HepG2 (cell line): ENCODE data around the gene CPS1. TPM values are rescaled to one million over a fixed set of nuclear protein-coding genes. Genes with fewer than 3 reads are reported as not detected.

Experiments used
- BCL6 ChIP-seq: IDR thresholded peaks from 2 replicates; pipeline ENCODE4 v1.6.1; 2016; ENCODE audit warnings: missing genetic modification reagents, missing compliant biosample characterization
- BRCA1 ChIP-seq: sonication (generic); formaldehyde crosslinking; IDR thresholded peaks from 2 replicates; pipeline ENCODE4 v1.4.0; 2020; ENCODE audit warnings: missing genetic modification reagents
- HDAC6 ChIP-seq: fragments of 200-600 bp; sonication (generic); IDR thresholded peaks from 2 replicates; pipeline ENCODE4 v1.7.0; 2017; ENCODE audit warnings: mild to moderate bottlenecking, antibody characterized with exemption, low read length, low read depth
- KLF9 ChIP-seq: IDR thresholded peaks from 2 replicates; pipeline ENCODE4 v1.6.1; 2016; ENCODE audit warnings: low read depth
- NR3C1 ChIP-seq: sonication (generic); formaldehyde crosslinking; IDR thresholded peaks from 2 replicates; pipeline ENCODE4 v1.4.0; 2020; ENCODE audit warnings: missing genetic modification reagents
- XRCC5 ChIP-seq: fragments of 200-400 bp; formaldehyde crosslinking; optimal IDR thresholded peaks from 2 replicates; pipeline ENCODE3; 2017; ENCODE audit warnings: mild to moderate bottlenecking, low read length
- YEATS4 ChIP-seq: sonication (generic); formaldehyde crosslinking; IDR thresholded peaks from 2 replicates; pipeline ENCODE4 v1.4.0; 2020; ENCODE audit warnings: missing genetic modification reagents, borderline replicate concordance
- ZNF563 ChIP-seq: sonication (generic); formaldehyde crosslinking; IDR thresholded peaks from 2 replicates; pipeline ENCODE4 v1.8.0; 2022; ENCODE audit warnings: mild to moderate bottlenecking, moderate library complexity, missing genetic modification reagents
- ZNF878 ChIP-seq: sonication (generic); formaldehyde crosslinking; IDR thresholded peaks from 2 replicates; pipeline ENCODE4 v1.8.1; 2023; ENCODE audit warnings: mild to moderate bottlenecking, missing genetic modification reagents, moderate library complexity
- ZSCAN22 ChIP-seq: sonication (generic); formaldehyde crosslinking; IDR thresholded peaks from 2 replicates; pipeline ENCODE4 v1.4.0; 2020; ENCODE audit warnings: mild to moderate bottlenecking, missing genetic modification reagents
- polyA plus RNA-seq, 8 experiments: library from polyadenylated mRNA; depleted of rRNA in 3 of 8; stranded (reverse) in 7 of 8; unstranded in 1 of 8; fragments of >200 nt; fragmentation: Illumina TruSeq in 4 of 8; extraction: Trizol in 4 of 8; gene quantifications; 2 replicates each; pipeline versions ENCODE4 v1.2.1 to v1.2.3, GENCODE V29; 2011 to 2016; ENCODE audit warnings: low read depth in 4 of 8, missing spikeins in 1 of 8, mixed read lengths in 1 of 8; ENCODE audit not compliant: insufficient read depth in 1 of 8
- total RNA-seq, 5 experiments: library from RNA; depleted of rRNA; stranded (reverse); fragments of >200 nt; fragmentation: Illumina TruSeq; extraction: Trizol; gene quantifications; 2 replicates each; pipeline ENCODE4 v1.2.3, GENCODE V29; 2016; ENCODE audit warnings: low read depth in 1 of 5
- TF ChIP-seq, protein P1 (sequence below): sonication (generic); formaldehyde crosslinking; IDR thresholded peaks from 2 replicates; pipeline ENCODE4 v1.4.0; 2020; ENCODE audit warnings: mild to moderate bottlenecking, missing genetic modification reagents
- TF ChIP-seq, protein P2 (sequence below): sonication (generic); formaldehyde crosslinking; IDR thresholded peaks from 2 replicates; pipeline ENCODE4 v1.8.0; 2022; ENCODE audit warnings: low read depth, missing genetic modification reagents
- TF ChIP-seq, protein P3 (sequence below): sonication (generic); formaldehyde crosslinking; IDR thresholded peaks from 2 replicates; pipeline ENCODE4 v1.4.0; 2020; ENCODE audit warnings: low read depth, missing genetic modification reagents
- TF ChIP-seq, protein P4 (sequence below): sonication (generic); formaldehyde crosslinking; IDR thresholded peaks from 2 replicates; pipeline ENCODE4 v1.5.0; 2020; ENCODE audit warnings: missing genetic modification reagents
- TF ChIP-seq, protein P5 (sequence below): sonication (generic); formaldehyde crosslinking; IDR thresholded peaks from 2 replicates; pipeline ENCODE4 v1.4.0; 2020; ENCODE audit warnings: missing genetic modification reagents

Gene CPS1
- total and polyA plus RNA-seq, 2 of the 13 experiments (the other 11 are each of a cell fraction or from before 2014, with no cell fraction given): 24.4 to 51.7 TPM

DNA sequence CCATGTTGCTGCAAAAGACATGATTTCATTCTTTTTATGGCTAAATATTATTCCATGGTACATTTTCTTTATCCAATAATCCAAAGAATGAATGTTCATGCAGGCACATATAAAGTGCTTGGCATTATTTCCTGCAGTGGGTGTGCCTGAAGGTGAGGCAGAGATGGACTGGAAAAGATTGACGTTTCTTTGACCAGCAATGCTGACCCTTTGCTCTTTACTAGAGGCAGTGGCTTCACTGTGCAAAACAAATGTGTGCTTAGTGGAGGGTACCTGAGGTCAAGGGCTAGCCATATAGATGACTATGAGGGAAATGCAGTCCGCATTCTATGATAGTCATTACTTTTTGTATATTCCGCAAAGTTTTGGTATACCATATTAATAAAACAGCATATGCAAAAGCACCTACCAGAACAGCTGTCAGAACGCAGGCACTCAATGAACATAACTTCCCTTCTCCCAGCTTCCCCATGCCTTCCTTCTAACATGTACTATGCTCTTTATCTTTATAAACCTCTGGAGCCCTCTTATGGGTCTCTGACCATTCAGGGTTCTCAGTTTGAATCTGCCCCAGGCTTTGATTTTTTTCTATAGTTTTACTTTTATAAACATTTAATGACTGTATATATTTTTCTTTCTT lies 32.6 kb upstream of the CPS1 start (continued):
- TF ChIP-seq NR3C1 (CRISPR knock-in tag): no peak
- no peak for TF ChIP-seq BRCA1 (CRISPR knock-in tag)
- TF ChIP-seq, protein P1, sequence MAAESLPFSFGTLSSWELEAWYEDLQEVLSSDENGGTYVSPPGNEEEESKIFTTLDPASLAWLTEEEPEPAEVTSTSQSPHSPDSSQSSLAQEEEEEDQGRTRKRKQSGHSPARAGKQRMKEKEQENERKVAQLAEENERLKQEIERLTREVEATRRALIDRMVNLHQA (CRISPR knock-in tag): no peak
- TF ChIP-seq, protein P2, sequence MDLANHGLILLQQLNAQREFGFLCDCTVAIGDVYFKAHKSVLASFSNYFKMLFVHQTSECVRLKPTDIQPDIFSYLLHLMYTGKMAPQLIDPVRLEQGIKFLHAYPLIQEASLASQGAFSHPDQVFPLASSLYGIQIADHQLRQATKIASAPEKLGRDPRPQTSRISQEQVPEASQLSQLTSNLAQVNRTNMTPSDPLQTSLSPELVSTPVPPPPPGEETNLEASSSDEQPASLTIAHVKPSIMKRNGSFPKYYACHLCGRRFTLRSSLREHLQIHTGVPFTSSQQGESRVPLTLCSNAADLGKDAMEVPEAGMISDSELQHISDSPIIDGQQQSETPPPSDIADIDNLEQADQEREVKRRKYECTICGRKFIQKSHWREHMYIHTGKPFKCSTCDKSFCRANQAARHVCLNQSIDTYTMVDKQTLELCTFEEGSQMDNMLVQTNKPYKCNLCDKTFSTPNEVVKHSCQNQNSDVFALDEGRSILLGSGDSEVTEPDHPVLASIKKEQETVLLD (CRISPR knock-in tag): no peak
- no peak for TF ChIP-seq ZNF563
- no peak for TF ChIP-seq HDAC6
- TF ChIP-seq ZNF878 (CRISPR knock-in tag): no peak
- TF ChIP-seq XRCC5: no peak
- TF ChIP-seq, protein P3, sequence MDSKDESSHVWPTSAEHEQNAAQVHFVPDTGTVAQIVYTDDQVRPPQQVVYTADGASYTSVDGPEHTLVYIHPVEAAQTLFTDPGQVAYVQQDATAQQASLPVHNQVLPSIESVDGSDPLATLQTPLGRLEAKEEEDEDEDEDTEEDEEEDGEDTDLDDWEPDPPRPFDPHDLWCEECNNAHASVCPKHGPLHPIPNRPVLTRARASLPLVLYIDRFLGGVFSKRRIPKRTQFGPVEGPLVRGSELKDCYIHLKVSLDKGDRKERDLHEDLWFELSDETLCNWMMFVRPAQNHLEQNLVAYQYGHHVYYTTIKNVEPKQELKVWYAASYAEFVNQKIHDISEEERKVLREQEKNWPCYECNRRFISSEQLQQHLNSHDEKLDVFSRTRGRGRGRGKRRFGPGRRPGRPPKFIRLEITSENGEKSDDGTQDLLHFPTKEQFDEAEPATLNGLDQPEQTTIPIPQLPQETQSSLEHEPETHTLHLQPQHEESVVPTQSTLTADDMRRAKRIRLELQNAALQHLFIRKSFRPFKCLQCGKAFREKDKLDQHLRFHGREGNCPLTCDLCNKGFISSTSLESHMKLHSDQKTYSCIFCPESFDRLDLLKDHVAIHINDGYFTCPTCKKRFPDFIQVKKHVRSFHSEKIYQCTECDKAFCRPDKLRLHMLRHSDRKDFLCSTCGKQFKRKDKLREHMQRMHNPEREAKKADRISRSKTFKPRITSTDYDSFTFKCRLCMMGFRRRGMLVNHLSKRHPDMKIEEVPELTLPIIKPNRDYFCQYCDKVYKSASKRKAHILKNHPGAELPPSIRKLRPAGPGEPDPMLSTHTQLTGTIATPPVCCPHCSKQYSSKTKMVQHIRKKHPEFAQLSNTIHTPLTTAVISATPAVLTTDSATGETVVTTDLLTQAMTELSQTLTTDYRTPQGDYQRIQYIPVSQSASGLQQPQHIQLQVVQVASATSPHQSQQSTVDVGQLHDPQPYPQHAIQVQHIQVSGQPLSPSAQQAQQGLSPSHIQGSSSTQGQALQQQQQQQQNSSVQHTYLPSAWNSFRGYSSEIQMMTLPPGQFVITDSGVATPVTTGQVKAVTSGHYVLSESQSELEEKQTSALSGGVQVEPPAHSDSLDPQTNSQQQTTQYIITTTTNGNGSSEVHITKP (CRISPR knock-in tag): no peak
- TF ChIP-seq, protein P4, sequence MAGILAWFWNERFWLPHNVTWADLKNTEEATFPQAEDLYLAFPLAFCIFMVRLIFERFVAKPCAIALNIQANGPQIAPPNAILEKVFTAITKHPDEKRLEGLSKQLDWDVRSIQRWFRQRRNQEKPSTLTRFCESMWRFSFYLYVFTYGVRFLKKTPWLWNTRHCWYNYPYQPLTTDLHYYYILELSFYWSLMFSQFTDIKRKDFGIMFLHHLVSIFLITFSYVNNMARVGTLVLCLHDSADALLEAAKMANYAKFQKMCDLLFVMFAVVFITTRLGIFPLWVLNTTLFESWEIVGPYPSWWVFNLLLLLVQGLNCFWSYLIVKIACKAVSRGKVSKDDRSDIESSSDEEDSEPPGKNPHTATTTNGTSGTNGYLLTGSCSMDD (CRISPR knock-in tag): no peak
- TF ChIP-seq YEATS4: no peak
- 0 out of 2 replicates have a peak, but pooled peaks have one; percentile 36 for TF ChIP-seq KLF9
- TF ChIP-seq BCL6 (CRISPR knock-in tag): peak; percentile 96
- TF ChIP-seq, protein P5, sequence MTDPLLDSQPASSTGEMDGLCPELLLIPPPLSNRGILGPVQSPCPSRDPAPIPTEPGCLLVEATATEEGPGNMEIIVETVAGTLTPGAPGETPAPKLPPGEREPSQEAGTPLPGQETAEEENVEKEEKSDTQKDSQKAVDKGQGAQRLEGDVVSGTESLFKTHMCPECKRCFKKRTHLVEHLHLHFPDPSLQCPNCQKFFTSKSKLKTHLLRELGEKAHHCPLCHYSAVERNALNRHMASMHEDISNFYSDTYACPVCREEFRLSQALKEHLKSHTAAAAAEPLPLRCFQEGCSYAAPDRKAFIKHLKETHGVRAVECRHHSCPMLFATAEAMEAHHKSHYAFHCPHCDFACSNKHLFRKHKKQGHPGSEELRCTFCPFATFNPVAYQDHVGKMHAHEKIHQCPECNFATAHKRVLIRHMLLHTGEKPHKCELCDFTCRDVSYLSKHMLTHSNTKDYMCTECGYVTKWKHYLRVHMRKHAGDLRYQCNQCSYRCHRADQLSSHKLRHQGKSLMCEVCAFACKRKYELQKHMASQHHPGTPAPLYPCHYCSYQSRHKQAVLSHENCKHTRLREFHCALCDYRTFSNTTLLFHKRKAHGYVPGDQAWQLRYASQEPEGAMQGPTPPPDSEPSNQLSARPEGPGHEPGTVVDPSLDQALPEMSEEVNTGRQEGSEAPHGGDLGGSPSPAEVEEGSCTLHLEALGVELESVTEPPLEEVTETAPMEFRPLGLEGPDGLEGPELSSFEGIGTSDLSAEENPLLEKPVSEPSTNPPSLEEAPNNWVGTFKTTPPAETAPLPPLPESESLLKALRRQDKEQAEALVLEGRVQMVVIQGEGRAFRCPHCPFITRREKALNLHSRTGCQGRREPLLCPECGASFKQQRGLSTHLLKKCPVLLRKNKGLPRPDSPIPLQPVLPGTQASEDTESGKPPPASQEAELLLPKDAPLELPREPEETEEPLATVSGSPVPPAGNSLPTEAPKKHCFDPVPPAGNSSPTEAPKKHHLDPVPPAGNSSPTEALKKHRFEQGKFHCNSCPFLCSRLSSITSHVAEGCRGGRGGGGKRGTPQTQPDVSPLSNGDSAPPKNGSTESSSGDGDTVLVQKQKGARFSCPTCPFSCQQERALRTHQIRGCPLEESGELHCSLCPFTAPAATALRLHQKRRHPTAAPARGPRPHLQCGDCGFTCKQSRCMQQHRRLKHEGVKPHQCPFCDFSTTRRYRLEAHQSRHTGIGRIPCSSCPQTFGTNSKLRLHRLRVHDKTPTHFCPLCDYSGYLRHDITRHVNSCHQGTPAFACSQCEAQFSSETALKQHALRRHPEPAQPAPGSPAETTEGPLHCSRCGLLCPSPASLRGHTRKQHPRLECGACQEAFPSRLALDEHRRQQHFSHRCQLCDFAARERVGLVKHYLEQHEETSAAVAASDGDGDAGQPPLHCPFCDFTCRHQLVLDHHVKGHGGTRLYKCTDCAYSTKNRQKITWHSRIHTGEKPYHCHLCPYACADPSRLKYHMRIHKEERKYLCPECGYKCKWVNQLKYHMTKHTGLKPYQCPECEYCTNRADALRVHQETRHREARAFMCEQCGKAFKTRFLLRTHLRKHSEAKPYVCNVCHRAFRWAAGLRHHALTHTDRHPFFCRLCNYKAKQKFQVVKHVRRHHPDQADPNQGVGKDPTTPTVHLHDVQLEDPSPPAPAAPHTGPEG (CRISPR knock-in tag): no peak
- TF ChIP-seq ZSCAN22 (CRISPR knock-in tag): no peak
